ENCODE data around the gene EPS8L3. TPM values are rescaled to one million over a fixed set of nuclear protein-coding genes. Genes with fewer than 3 reads are reported as not detected.

EPS8L3 gene
- total and polyA plus RNA-seq, 2 of the 8 experiments (the other 6 are each of a cell fraction or from before 2014, with no cell fraction given): not detected

- TF ChIP-seq EP300 (IDR thresholded peaks at IDR 0.05; ENCODE audit: borderline replicate concordance in 1 of 2, low read depth in 2 of 2, low read length in 2 of 2): no peak
- TF ChIP-seq RAD21 (IDR thresholded peaks at IDR 0.05 in 1 of 2, conservative IDR thresholded peaks at IDR 0.05 in 1 of 2; ENCODE audit: low read depth in 2 of 2, low read length in 2 of 2): no peak
- no peak for TF ChIP-seq MAFK (IDR thresholded peaks at IDR 0.05; ENCODE audit: low read depth, low read length)
- no peak for TF ChIP-seq SP1 (IDR thresholded peaks at IDR 0.05; ENCODE audit: low read depth, low read length)
Observed at GRCh38 chr1:109740615-109741373, 22.9 kb downstream of the EPS8L3 start, which contains the start of gene GSTM3 (continued).

Data from H1 (cell line).